Measurements from ENCODE around the gene FGFR4. TPM values are rescaled to one million over a fixed set of nuclear protein-coding genes. Genes with fewer than 3 reads are reported as not detected.

FGFR4 gene
- total and polyA plus RNA-seq, 2 donors from 2014 or later, result 50.2 to 72.6 TPM

GRCh38 chr5:177131019-177131320, 44.3 kb downstream of the FGFR4 start:
- intact Hi-C loops (cut with DNase I), result no loop called here
- Histone ChIP-seq H3K9ac (ENCODE audit: low read length in 3 of 3) (no peak overlapping the region), H3K36me3 (ENCODE audit: control insufficient read depth in 2 of 3, insufficient read depth in 3 of 3, low read length in 3 of 3) (peaks cover 0 to 8% (median 7%) of the 10 kb centered on the region in 3 donors), H3K4me1 (ENCODE audit: control insufficient read depth in 2 of 3, insufficient read depth in 2 of 3, low read depth in 1 of 3, low read length in 3 of 3) (peaks cover 6 to 12% (median 7%) of the 10 kb centered on the region in 3 donors), H3K9me3 (ENCODE audit: control insufficient read depth in 2 of 3, insufficient read depth in 1 of 3, low read length in 3 of 3) (no peaks in the 10 kb centered on the region), H3K27me3 (ENCODE audit: control insufficient read depth, insufficient read depth, low read length) (no peaks in the 10 kb centered on the region), H3K27ac (ENCODE audit: low read depth in 2 of 2, low read length in 2 of 2) (no peak overlapping the region), H3K4me3 (ENCODE audit: low read length in 3 of 3) (no peak overlapping the region)
- FAIRE-seq (no peak), DNase-seq (peak in 1 of 5 donors; percentile 17)
- no peak for TF ChIP-seq CTCF (IDR thresholded peaks at IDR 0.05; ENCODE audit: borderline replicate concordance, extremely low read depth, insufficient read depth)

- H3K4me3 ChIP-seq (ENCODE audit: low read length in 3 of 3), result no peak overlapping the region
- no peak for TF ChIP-seq CTCF (IDR thresholded peaks at IDR 0.05; ENCODE audit: borderline replicate concordance, extremely low read depth, insufficient read depth)
- no peaks in the 10 kb centered on the region for H3K9me3 ChIP-seq (ENCODE audit: control insufficient read depth in 2 of 3, insufficient read depth in 1 of 3, low read length in 3 of 3)
- H3K27ac ChIP-seq (ENCODE audit: low read depth in 2 of 2, low read length in 2 of 2), result peak overlapping the region in 1 of 2 donors; percentile 41
- intact Hi-C loops (cut with DNase I), result no loop called here
- DNase-seq (peak in 4 of 5 donors; percentile 34 to 83 (median 56)), FAIRE-seq (no peak)
- H3K27me3 ChIP-seq (ENCODE audit: control insufficient read depth, insufficient read depth, low read length), result no peaks in the 10 kb centered on the region
- no peak overlapping the region for H3K9ac ChIP-seq (ENCODE audit: low read length in 3 of 3)
- H3K36me3 ChIP-seq (ENCODE audit: control insufficient read depth in 2 of 3, insufficient read depth in 3 of 3, low read length in 3 of 3), result peaks cover 0 to 10% (median 8%) of the 10 kb centered on the region in 3 donors
- H3K4me1 ChIP-seq (ENCODE audit: control insufficient read depth in 2 of 3, insufficient read depth in 2 of 3, low read depth in 1 of 3, low read length in 3 of 3), result peaks cover 6 to 13% (median 12%) of the 10 kb centered on the region in 3 donors
Observed at GRCh38 chr5:177131352-177132135, 44.8 kb downstream of the FGFR4 start.

- Histone ChIP-seq H3K9me3 (ENCODE audit: control insufficient read depth in 2 of 3, insufficient read depth in 1 of 3, low read length in 3 of 3) (no peaks in the 10 kb centered on the region), H3K9ac (ENCODE audit: low read length in 3 of 3) (peak overlapping the region in 2 of 3 donors; percentile 56 to 82), H3K27me3 (ENCODE audit: control insufficient read depth, insufficient read depth, low read length) (no peaks in the 10 kb centered on the region), H3K36me3 (ENCODE audit: control insufficient read depth in 2 of 3, insufficient read depth in 3 of 3, low read length in 3 of 3) (peaks cover 4 to 11% (median 8%) of the 10 kb centered on the region in 3 donors), H3K27ac (ENCODE audit: low read depth in 2 of 2, low read length in 2 of 2) (peak overlapping the region; percentile 90 to 96), H3K4me1 (ENCODE audit: control insufficient read depth in 2 of 3, insufficient read depth in 2 of 3, low read depth in 1 of 3, low read length in 3 of 3) (peaks cover 6 to 14% (median 13%) of the 10 kb centered on the region in 3 donors), H3K4me3 (ENCODE audit: low read length in 3 of 3) (peak overlapping the region in 1 of 3 donors; percentile 56)
- DNase-seq, result peak; percentile 81 to 88 (median 83)
- intact Hi-C loops (cut with DNase I), result no loop called here
- TF ChIP-seq CTCF (IDR thresholded peaks at IDR 0.05; ENCODE audit: borderline replicate concordance, extremely low read depth, insufficient read depth), result no peak
- no peak for FAIRE-seq
Observed at GRCh38 chr5:177132136-177133095, 45.7 kb downstream of the FGFR4 start.
